Activated T-helper 2 cell treated with anti-CD3 and anti-CD28 coated beads, Interferon-gamma antibody, Interleukin-2, Interleukin-4, amounts not matched to agents 10 μg/mL and 5 μg/mL and 100 μg/mL, durations not matched to agents 14 hours and 24 hours and 36 hours (primary cell): ENCODE results near the gene CELF4. TPM values are rescaled to one million over a fixed set of nuclear protein-coding genes. Genes with fewer than 3 reads are reported as not detected.
"Not testable (repeated sequence)": the region's sequence is repeated elsewhere in the genome, so short reads cannot be mapped to it uniquely, and the experiment has no call there.

ENCODE experiments used
- DNase-seq: peaks from one replicate; pipeline ENCODE4 v3.0.0; 2021; ENCODE audit warnings: low spot score
- H3K27ac Mint-ChIP-seq: one replicate; pipeline ENCODE4 v1.8.0; 2021; ENCODE audit warnings: mixed read lengths
- H3K27me3 Mint-ChIP-seq: one replicate; pipeline ENCODE4 v1.8.0; 2021; ENCODE audit warnings: low read depth, mixed read lengths
- H3K36me3 Mint-ChIP-seq: one replicate; pipeline ENCODE4 v1.8.0; 2021; ENCODE audit warnings: low read depth, mixed read lengths
- H3K4me1 Mint-ChIP-seq: one replicate; pipeline ENCODE4 v1.8.0; 2021; ENCODE audit warnings: low read depth, mixed read lengths
- H3K4me3 Mint-ChIP-seq: one replicate; pipeline ENCODE4 v1.8.0; 2021; ENCODE audit warnings: low read depth, mild to moderate bottlenecking, moderate library complexity, mixed read lengths
- H3K9me3 Mint-ChIP-seq: one replicate; pipeline ENCODE4 v1.8.0; 2021; ENCODE audit warnings: mixed read lengths
- intact Hi-C: fragments of 100-400 bp; cut with micrococcal nuclease; formaldehyde crosslinking; loops from one replicate; pipeline ENCODE4 v1.15.1; 2023
- total RNA-seq: library from RNA; stranded (reverse); gene quantifications from 2 replicates; pipeline ENCODE4 v1.2.3, GENCODE V29; 2022

CELF4 gene
- total RNA-seq, 1 donor from 2014 or later: not detected

GRCh38 chr18:37361335-37362157 lies 204.1 kb downstream of the CELF4 start:
- Mint-ChIP-seq H3K27ac (no peak overlapping the region), H3K27me3 (peaks cover 10% of the 10 kb centered on the region), H3K4me3 (no peak overlapping the region), H3K36me3 (no peaks in the 10 kb centered on the region), H3K9me3 (no peaks in the 10 kb centered on the region), H3K4me1 (no peaks in the 10 kb centered on the region)
- intact Hi-C loops: no loop called here
- DNase-seq: no peak

GRCh38 chr18:37358061-37358460 lies 207.5 kb downstream of the CELF4 start:
- H3K9me3 Mint-ChIP-seq, H3K4me3 Mint-ChIP-seq, H3K27ac Mint-ChIP-seq, DNase-seq, intact Hi-C loops, H3K4me1 Mint-ChIP-seq, H3K36me3 Mint-ChIP-seq, H3K27me3 Mint-ChIP-seq: not testable (repeated sequence)

GRCh38 chr18:37355772-37356171 lies 209.8 kb downstream of the CELF4 start:
- H3K4me1 Mint-ChIP-seq: no peaks in the 10 kb centered on the region
- H3K36me3 Mint-ChIP-seq: no peaks in the 10 kb centered on the region
- no peaks in the 10 kb centered on the region for H3K27me3 Mint-ChIP-seq
- intact Hi-C loops: no loop called here
- H3K4me3 Mint-ChIP-seq: no peak overlapping the region
- no peak for DNase-seq
- H3K9me3 Mint-ChIP-seq: no peaks in the 10 kb centered on the region
- no peak overlapping the region for H3K27ac Mint-ChIP-seq

GRCh38 chr18:37351110-37351509 lies 214.5 kb downstream of the CELF4 start:
- Mint-ChIP-seq H3K27ac (no peak overlapping the region), H3K36me3 (no peaks in the 10 kb centered on the region), H3K4me1 (no peaks in the 10 kb centered on the region), H3K9me3 (no peaks in the 10 kb centered on the region), H3K27me3 (no peaks in the 10 kb centered on the region), H3K4me3 (no peak overlapping the region)
- DNase-seq: no peak
- intact Hi-C loops: no loop called here

- DNase-seq: no peak
- Mint-ChIP-seq H3K27ac (no peak overlapping the region), H3K27me3 (no peaks in the 10 kb centered on the region), H3K4me3 (no peak overlapping the region), H3K4me1 (no peaks in the 10 kb centered on the region), H3K36me3 (no peaks in the 10 kb centered on the region), H3K9me3 (no peaks in the 10 kb centered on the region)
- intact Hi-C loops: no loop called here
Observed at GRCh38 chr18:37348729-37349128, 216.9 kb downstream of the CELF4 start.

- Mint-ChIP-seq H3K4me3 (no peak overlapping the region), H3K4me1 (no peaks in the 10 kb centered on the region), H3K27me3 (no peaks in the 10 kb centered on the region), H3K9me3 (no peaks in the 10 kb centered on the region), H3K36me3 (no peaks in the 10 kb centered on the region), H3K27ac (no peak overlapping the region)
- intact Hi-C loops: no loop called here
- DNase-seq: no peak
Observed at GRCh38 chr18:37346048-37346447, 219.6 kb downstream of the CELF4 start.

GRCh38 chr18:37343542-37343851 lies 222.1 kb downstream of the CELF4 start:
- intact Hi-C loops: no loop called here
- no peak overlapping the region for H3K4me3 Mint-ChIP-seq

GRCh38 chr18:37341473-37342086 lies 224.0 kb downstream of the CELF4 start:
- no peak overlapping the region for H3K27ac Mint-ChIP-seq
- H3K9me3 Mint-ChIP-seq: no peaks in the 10 kb centered on the region
- DNase-seq: no peak
- H3K4me1 Mint-ChIP-seq: no peaks in the 10 kb centered on the region
- H3K4me3 Mint-ChIP-seq: no peak overlapping the region
- H3K36me3 Mint-ChIP-seq: no peaks in the 10 kb centered on the region
- no peaks in the 10 kb centered on the region for H3K27me3 Mint-ChIP-seq
- intact Hi-C loops: no loop called here

More at GRCh38 chr18:37343542-37343851, 222.1 kb downstream of the CELF4 start:
- Mint-ChIP-seq H3K27ac (no peak overlapping the region), H3K27me3 (no peaks in the 10 kb centered on the region), H3K4me1 (no peaks in the 10 kb centered on the region), H3K9me3 (no peaks in the 10 kb centered on the region), H3K36me3 (no peaks in the 10 kb centered on the region)
- no peak for DNase-seq

- H3K9me3 Mint-ChIP-seq: no peaks in the 10 kb centered on the region
- H3K4me1 Mint-ChIP-seq: no peaks in the 10 kb centered on the region
- H3K36me3 Mint-ChIP-seq: no peaks in the 10 kb centered on the region
- intact Hi-C loops: no loop called here
- DNase-seq: no peak
- H3K27me3 Mint-ChIP-seq: no peaks in the 10 kb centered on the region
- H3K27ac Mint-ChIP-seq: no peak overlapping the region
- no peak overlapping the region for H3K4me3 Mint-ChIP-seq
Observed at GRCh38 chr18:37341016-37341415, 224.6 kb downstream of the CELF4 start.

- intact Hi-C loops: no loop called here
- Mint-ChIP-seq H3K4me3 (no peak overlapping the region), H3K4me1 (no peaks in the 10 kb centered on the region), H3K27ac (no peak overlapping the region), H3K36me3 (no peaks in the 10 kb centered on the region), H3K9me3 (no peaks in the 10 kb centered on the region), H3K27me3 (no peaks in the 10 kb centered on the region)
- no peak for DNase-seq
Observed at GRCh38 chr18:37339701-37340215, 225.8 kb downstream of the CELF4 start.

- Mint-ChIP-seq H3K27ac (no peak overlapping the region), H3K9me3 (no peaks in the 10 kb centered on the region), H3K4me3 (no peak overlapping the region), H3K36me3 (no peaks in the 10 kb centered on the region), H3K4me1 (no peaks in the 10 kb centered on the region), H3K27me3 (no peaks in the 10 kb centered on the region)
- intact Hi-C loops: no loop called here
- no peak for DNase-seq
Observed at GRCh38 chr18:37336568-37337285, 228.9 kb downstream of the CELF4 start.

GRCh38 chr18:37335409-37335736 lies 230.2 kb downstream of the CELF4 start:
- Mint-ChIP-seq H3K4me1 (no peaks in the 10 kb centered on the region), H3K9me3 (no peaks in the 10 kb centered on the region), H3K27me3 (no peaks in the 10 kb centered on the region), H3K27ac (no peak overlapping the region), H3K36me3 (no peaks in the 10 kb centered on the region), H3K4me3 (no peak overlapping the region)
- no peak for DNase-seq
- intact Hi-C loops: no loop called here
